Measurements from ENCODE around the gene EIF4B. TPM values are rescaled to one million over a fixed set of nuclear protein-coding genes. Genes with fewer than 3 reads are reported as not detected.

EIF4B gene
- total and polyA plus RNA-seq, 9 donors = 316 to 1,452 (median 882) TPM

DNA sequence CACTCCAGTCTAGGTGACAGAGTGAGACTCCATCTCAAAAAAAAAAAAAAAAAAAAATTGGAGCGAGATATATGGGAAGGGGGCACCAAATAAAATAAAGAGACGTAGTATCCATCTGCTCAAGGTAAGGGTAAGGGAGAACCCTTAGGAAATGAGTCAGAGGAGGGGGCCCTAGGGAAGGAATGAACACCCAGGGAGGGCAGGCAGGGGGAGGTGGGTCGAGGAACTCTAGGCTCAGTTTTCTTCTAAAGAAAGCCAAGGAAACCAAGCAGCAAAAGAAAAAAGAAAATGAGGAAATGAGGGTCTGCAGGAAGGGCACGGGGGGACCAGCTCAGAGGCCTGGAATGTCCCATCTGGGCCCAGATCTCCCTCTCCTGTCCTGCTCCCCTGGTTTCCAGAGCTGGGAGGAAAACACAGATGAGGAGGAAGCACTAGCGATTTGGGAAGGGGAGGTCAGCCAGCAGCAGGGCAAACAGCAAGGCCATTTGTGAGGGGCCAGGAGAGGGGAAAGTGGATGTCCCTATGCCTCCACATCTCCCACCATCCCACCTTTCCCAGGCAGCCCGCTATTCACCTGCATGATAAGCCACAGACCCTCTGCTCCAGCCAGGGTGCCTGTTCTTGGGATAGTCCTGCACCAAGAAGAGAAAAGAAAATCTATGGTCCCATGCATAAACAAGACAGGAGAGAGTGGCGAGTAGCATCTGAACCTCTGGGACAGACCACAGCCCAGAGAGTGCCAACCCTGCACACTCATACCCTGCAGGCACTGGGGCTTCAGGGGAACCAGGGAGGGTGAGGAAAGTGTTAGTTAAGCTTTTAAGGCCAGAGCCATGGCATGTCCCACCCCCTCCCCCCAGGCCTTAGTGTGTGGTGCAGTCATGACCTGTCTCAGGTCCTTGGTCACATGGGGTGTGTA, 61.1 kb downstream of the EIF4B start:
- Histone ChIP-seq H3K4me1 (ENCODE audit: insufficient read depth) (peaks cover 45% of the 10 kb centered on the region), H3K36me3 (no peaks in the 10 kb centered on the region), H3K9me3 (no peaks in the 10 kb centered on the region), H3K27ac (peak overlapping the region; percentile 11 to 41), H3K27me3 (no peaks in the 10 kb centered on the region), H3K4me3 (no peak overlapping the region)
- TF ChIP-seq EP300 (IDR thresholded peaks at IDR 0.05) = no peak
- peak; percentile 11 for TF ChIP-seq POLR2A (IDR thresholded peaks at IDR 0.05)
- intact Hi-C loops (cut with DNase I) = loop anchor here in 3 of 4 donors (2.0 to 5.0 kb wide), 2 partner anchors 31 to 130 kb away; no protein-coding TSS in a partner anchor
- DNase-seq = peak in 4 of 5 donors; percentile 5 to 33 (median 20)
- WGBS, 3 donors = 72 to 78% (median 72%) methylated on average over 7 of the region's 7 CpGs

DNA sequence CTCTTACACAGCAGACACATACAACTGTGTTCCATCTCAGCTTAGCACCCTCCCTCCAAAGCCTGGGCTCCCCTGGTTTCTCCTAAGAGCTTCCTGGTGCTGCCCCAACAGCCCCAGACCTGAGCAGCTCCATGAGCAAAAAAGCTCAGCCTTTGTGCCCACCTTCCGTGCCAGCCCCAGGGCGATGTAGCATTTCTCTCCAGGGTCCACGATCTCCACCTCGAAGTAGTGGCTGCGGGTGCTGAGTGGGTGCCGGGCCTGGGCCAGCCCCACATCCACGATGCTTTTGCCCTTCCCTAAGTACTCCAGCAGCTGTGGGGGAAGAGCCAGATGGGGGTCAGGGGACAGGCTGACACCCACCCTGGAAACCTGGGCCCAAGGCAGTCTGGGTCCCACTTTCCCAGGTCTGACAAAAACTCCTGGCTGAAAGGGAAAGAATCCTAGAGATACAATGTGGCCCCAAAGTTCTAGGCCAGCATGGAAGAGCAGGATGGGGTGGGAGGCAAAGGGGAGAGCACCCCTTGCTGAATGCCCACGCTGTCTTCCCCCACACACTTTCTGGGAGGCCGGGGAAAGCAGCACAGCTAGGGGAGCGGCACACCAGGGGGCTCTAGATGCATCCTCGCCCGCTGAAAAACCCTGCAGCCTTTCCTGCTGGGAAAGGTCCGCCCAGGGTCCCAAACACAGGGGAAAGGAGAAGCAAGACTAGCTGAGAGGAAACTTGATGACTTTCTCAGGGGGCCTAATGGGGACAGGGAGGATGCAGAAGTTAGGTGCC, 61.9 kb downstream of the EIF4B start:
- Histone ChIP-seq H3K27ac (peak overlapping the region; percentile 62 to 71), H3K9me3 (no peaks in the 10 kb centered on the region), H3K4me3 (no peak overlapping the region), H3K27me3 (no peaks in the 10 kb centered on the region), H3K4me1 (ENCODE audit: insufficient read depth) (peaks cover 46% of the 10 kb centered on the region), H3K36me3 (no peaks in the 10 kb centered on the region)
- 79 to 83% (median 79%) methylated on average over 13 of the region's 13 CpGs for WGBS, 3 donors
- intact Hi-C loops (cut with DNase I) = loop anchor here (1.0 to 5.0 kb wide), 4 partner anchors 31 to 129 kb away; no protein-coding TSS in a partner anchor
- DNase-seq = peak; percentile 9 to 44 (median 28)
- TF ChIP-seq POLR2A (IDR thresholded peaks at IDR 0.05) = no peak
- TF ChIP-seq, protein P1, sequence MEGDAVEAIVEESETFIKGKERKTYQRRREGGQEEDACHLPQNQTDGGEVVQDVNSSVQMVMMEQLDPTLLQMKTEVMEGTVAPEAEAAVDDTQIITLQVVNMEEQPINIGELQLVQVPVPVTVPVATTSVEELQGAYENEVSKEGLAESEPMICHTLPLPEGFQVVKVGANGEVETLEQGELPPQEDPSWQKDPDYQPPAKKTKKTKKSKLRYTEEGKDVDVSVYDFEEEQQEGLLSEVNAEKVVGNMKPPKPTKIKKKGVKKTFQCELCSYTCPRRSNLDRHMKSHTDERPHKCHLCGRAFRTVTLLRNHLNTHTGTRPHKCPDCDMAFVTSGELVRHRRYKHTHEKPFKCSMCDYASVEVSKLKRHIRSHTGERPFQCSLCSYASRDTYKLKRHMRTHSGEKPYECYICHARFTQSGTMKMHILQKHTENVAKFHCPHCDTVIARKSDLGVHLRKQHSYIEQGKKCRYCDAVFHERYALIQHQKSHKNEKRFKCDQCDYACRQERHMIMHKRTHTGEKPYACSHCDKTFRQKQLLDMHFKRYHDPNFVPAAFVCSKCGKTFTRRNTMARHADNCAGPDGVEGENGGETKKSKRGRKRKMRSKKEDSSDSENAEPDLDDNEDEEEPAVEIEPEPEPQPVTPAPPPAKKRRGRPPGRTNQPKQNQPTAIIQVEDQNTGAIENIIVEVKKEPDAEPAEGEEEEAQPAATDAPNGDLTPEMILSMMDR (IDR thresholded peaks at IDR 0.05) = no peak
- no peak for TF ChIP-seq EP300 (IDR thresholded peaks at IDR 0.05)

DNA sequence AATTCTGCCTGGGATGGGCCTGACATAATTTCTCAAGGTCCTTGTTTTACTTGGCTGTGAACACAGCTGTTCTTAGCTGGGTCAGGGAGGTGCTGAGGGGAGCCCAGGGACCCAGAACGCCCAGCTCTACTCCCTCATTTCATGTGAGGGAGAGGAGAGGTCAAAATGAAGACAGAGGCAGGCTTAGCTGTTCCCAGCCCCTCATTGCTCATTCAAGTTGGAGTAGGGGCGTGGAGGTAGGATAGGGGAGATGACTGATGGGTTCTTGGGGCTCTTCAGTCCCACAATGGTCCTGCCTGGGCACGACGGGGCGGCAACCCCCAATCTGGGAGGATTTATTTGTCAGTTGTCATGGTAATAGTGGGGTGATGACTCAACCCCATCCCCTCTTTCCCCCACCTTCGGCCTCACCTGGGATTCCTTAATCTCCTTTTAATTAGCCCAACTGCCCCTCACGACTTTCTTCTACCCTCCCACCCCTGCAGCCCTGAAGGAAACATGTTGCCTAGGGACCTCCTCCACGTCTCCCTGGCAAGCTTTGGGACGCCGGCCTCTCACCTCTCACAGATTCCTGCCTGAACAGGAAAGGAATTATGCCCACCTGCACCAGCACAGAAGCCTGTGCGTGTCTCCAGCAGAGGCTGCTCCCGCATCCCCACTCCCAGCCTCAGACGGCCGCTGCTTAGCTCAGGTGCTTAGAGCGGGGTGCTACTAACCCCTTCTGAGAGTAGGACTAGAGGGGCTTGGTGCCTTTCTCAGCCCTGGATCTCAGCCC, 62.7 kb downstream of the EIF4B start:
- TF ChIP-seq POLR2A (IDR thresholded peaks at IDR 0.05) (no peak), EP300 (IDR thresholded peaks at IDR 0.05) (no peak)
- TF ChIP-seq, protein P1 (IDR thresholded peaks at IDR 0.05) = no peak
- intact Hi-C loops (cut with DNase I) = loop anchor here in 3 of 4 donors (1.0 to 5.0 kb wide), 3 partner anchors 30 to 128 kb away; no protein-coding TSS in a partner anchor
- H3K27me3 ChIP-seq = no peaks in the 10 kb centered on the region
- 59 to 66% (median 64%) methylated on average over 15 of the region's 15 CpGs for WGBS, 3 donors
- peaks cover 44% of the 10 kb centered on the region for H3K4me1 ChIP-seq (ENCODE audit: insufficient read depth)
- H3K4me3 ChIP-seq = no peak overlapping the region
- H3K36me3 ChIP-seq = no peaks in the 10 kb centered on the region
- peak overlapping the region; percentile 62 to 71 for H3K27ac ChIP-seq
- DNase-seq = peak; percentile 32 to 62 (median 40)
- H3K9me3 ChIP-seq = no peaks in the 10 kb centered on the region

DNA sequence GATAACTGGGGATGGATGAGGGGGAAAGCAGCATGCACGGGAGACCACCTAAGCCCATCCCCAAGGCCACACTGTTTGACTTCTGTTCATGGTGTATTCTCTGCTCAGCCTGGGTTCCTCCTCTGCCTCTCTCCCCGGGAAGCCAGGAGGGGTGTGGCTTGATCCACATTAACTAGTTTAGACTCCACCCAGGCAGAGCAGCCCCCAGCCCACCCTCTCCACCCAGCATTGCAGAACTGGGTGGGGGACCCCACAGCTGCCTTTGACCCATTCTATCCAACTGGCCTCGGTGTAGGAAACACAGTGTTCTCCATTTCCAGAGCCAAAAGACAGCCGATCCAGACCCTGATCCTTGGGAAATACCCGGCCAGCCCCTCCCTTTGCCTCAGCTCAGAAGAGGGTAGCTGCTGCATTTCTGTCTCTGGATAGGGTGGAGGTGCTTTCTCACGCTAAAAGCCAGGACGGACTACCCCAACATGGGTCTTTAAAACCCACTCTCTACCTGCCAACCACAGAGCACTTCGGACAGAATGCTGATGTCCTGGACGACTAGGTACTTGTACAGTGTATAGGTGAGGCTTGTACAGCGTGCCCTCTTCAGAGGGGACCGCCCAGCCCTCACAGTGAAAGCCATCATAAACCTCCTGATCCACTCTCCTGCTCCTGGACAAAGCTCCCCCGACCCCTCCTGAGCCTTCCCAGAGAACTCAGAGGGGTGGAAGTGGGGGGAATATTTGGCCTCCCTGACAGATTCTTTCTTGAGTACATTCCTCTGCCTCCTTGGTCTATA, 63.6 kb downstream of the EIF4B start:
- Histone ChIP-seq H3K4me1 (ENCODE audit: insufficient read depth) (peaks cover 43% of the 10 kb centered on the region), H3K36me3 (no peaks in the 10 kb centered on the region), H3K27ac (peak overlapping the region; percentile 62 to 71), H3K9me3 (no peaks in the 10 kb centered on the region), H3K27me3 (no peaks in the 10 kb centered on the region), H3K4me3 (no peak overlapping the region)
- intact Hi-C loops (cut with DNase I) = loop anchor here in 3 of 4 donors (2.0 to 5.0 kb wide), 2 partner anchors 117 to 127 kb away; no protein-coding TSS in a partner anchor
- WGBS, 3 donors = 34 to 49% (median 43%) methylated on average over 12 of the region's 12 CpGs
- peak; percentile 30 to 79 (median 73) for DNase-seq
- no peak for TF ChIP-seq EP300 (IDR thresholded peaks at IDR 0.05)
